Keratinocyte (primary cell): ENCODE measurements around the gene DLEC1. TPM values are rescaled to one million over a fixed set of nuclear protein-coding genes. Genes with fewer than 3 reads are reported as not detected.
"Not testable (repeated sequence)": the region's sequence is repeated elsewhere in the genome, so short reads cannot be mapped to it uniquely, and the experiment has no call there.

Source experiments
- DNase-seq: peaks from one replicate; pipeline ENCODE4 v3.0.0-alpha.2; 2011; ENCODE audit warnings: low read depth, missing footprints, low spot score
- FAIRE-seq: peaks from 2 replicates; lab custom pipeline; 2011; peaks lifted over from hg19 to GRCh38; lab: Jason Lieb, UNC
- H2AFZ ChIP-seq: 2 replicates; pipeline ENCODE4 v1.6.0; 2012; ENCODE audit warnings: low read length, control low read depth, inconsistent platforms; ENCODE audit not compliant: control insufficient read depth
- H3K27ac ChIP-seq: 2 replicates; pipeline ENCODE4 v1.5.1; 2011; ENCODE audit warnings: low read length; ENCODE audit not compliant: control insufficient read depth, insufficient read depth
- H3K27me3 ChIP-seq: 3 replicates; pipeline ENCODE4 v1.6.0; 2011; ENCODE audit warnings: low read length; ENCODE audit not compliant: control insufficient read depth, insufficient read depth; ENCODE audit errors: extremely low read depth
- H3K36me3 ChIP-seq, 2 experiments: 2 replicates in 1 of 2; 3 replicates in 1 of 2; pipeline ENCODE4 v1.5.1; 2011; ENCODE audit warnings: low read length in 2 of 2, mild to moderate bottlenecking in 1 of 2; ENCODE audit not compliant: control insufficient read depth in 2 of 2, insufficient read depth in 2 of 2; ENCODE audit errors: extremely low read depth in 1 of 2
- H3K4me1 ChIP-seq: 3 replicates; pipeline ENCODE4 v1.5.1; 2011; ENCODE audit warnings: low read length; ENCODE audit not compliant: control insufficient read depth, insufficient read depth; ENCODE audit errors: extremely low read depth
- H3K4me2 ChIP-seq: 3 replicates; pipeline ENCODE4 v1.6.0; 2011; ENCODE audit warnings: low read depth, low read length; ENCODE audit not compliant: control insufficient read depth, insufficient read depth; ENCODE audit errors: extremely low read depth
- H3K4me3 ChIP-seq, 3 experiments: fragments of 200-600 bp in 1 of 3; sonication (generic) in 1 of 3; 2 replicates in 2 of 3; 3 replicates in 1 of 3; pipeline ENCODE4 v1.5.1; 2011 to 2016; ENCODE audit warnings: low read length in 3 of 3, mild to moderate bottlenecking in 3 of 3, control low read depth in 2 of 3, inconsistent platforms in 1 of 3, low read depth in 1 of 3, mixed read lengths in 1 of 3, mixed run types in 1 of 3, moderate library complexity in 1 of 3; ENCODE audit not compliant: control insufficient read depth in 2 of 3, insufficient read depth in 2 of 3; ENCODE audit errors: extremely low read depth in 1 of 3
- H3K79me2 ChIP-seq: 2 replicates; pipeline ENCODE4 v1.6.0; 2012; ENCODE audit warnings: low read length; ENCODE audit not compliant: control insufficient read depth, insufficient read depth
- H3K9ac ChIP-seq: 3 replicates; pipeline ENCODE4 v1.6.0; 2011; ENCODE audit warnings: low read length; ENCODE audit not compliant: control insufficient read depth, insufficient read depth; ENCODE audit errors: extremely low read depth
- H3K9me1 ChIP-seq: 3 replicates; pipeline ENCODE4 v1.6.0; 2011; ENCODE audit warnings: low read length; ENCODE audit not compliant: control insufficient read depth, insufficient read depth; ENCODE audit errors: extremely low read depth
- H3K9me3 ChIP-seq: 2 replicates; pipeline ENCODE4 v1.5.1; 2012; ENCODE audit warnings: low read depth, low read length; ENCODE audit not compliant: control insufficient read depth
- H4K20me1 ChIP-seq: 3 replicates; pipeline ENCODE4 v1.6.0; 2011; ENCODE audit warnings: low read length; ENCODE audit not compliant: control insufficient read depth, insufficient read depth; ENCODE audit errors: extremely low read depth
- EZH2 ChIP-seq: IDR thresholded peaks from one replicate; pipeline ENCODE4 v1.6.1; 2012; ENCODE audit warnings: inconsistent platforms, mild to moderate bottlenecking, low read length, moderate library complexity
- dilution Hi-C: fragments of 300-500 bp; cut with MboI; formaldehyde crosslinking; loops from one replicate; pipeline ENCODE4 v1.7.0; 2020; ENCODE audit warnings: low sequenced_read_pairs; ENCODE audit not compliant: extremely low pct_ligation_motif_present
- polyA plus RNA-seq, 5 experiments: library from polyadenylated mRNA; depleted of rRNA in 3 of 5; stranded (reverse) in 3 of 5; stranded (forward) in 1 of 5; unstranded in 1 of 5; fragments of >200 nt; gene quantifications; 1 replicate in 1 of 5; 2 replicates in 3 of 5; 3 replicates in 1 of 5; pipeline versions ENCODE4 v1.2.1 to v1.2.3, GENCODE V29; 2011 to 2012; ENCODE audit warnings: missing spikeins in 2 of 5, low read depth in 1 of 5, low replicate concordance in 1 of 5
- TF ChIP-seq, protein P1 (sequence below), 3 experiments: IDR thresholded peaks in 1 of 3; conservative IDR thresholded peaks in 1 of 3; optimal IDR thresholded peaks in 1 of 3; 2 replicates in 2 of 3; 3 replicates in 1 of 3; pipeline versions ENCODE3 to v1.5.1; 2011; ENCODE audit warnings: low read length in 3 of 3, mild to moderate bottlenecking in 3 of 3, moderate library complexity in 2 of 3, control low read depth in 1 of 3, inconsistent platforms in 1 of 3; ENCODE audit not compliant: insufficient read depth in 2 of 3; ENCODE audit errors: extremely low read depth in 1 of 3

DLEC1 gene
- polyA plus RNA-seq, 1 donor (not counting 4 experiments of a cell fraction or from before 2014, with no cell fraction given) = not detected

- no peak for DNase-seq
- Histone ChIP-seq H3K4me1 (peaks cover 31% of the 10 kb centered on the region), H4K20me1 (no peaks in the 10 kb centered on the region), H3K9me3 (no peaks in the 10 kb centered on the region), H3K27ac (no peak overlapping the region), H3K79me2 (no peaks in the 10 kb centered on the region), H3K4me2 (no peak overlapping the region), H3K9ac (no peak overlapping the region), H2AFZ (no peak overlapping the region), H3K4me3 (no peak overlapping the region), H3K9me1 (no peaks in the 10 kb centered on the region), H3K27me3 (no peaks in the 10 kb centered on the region), H3K36me3 (no peaks in the 10 kb centered on the region)
- dilution Hi-C loops = no loop called here
- TF ChIP-seq, protein P1, sequence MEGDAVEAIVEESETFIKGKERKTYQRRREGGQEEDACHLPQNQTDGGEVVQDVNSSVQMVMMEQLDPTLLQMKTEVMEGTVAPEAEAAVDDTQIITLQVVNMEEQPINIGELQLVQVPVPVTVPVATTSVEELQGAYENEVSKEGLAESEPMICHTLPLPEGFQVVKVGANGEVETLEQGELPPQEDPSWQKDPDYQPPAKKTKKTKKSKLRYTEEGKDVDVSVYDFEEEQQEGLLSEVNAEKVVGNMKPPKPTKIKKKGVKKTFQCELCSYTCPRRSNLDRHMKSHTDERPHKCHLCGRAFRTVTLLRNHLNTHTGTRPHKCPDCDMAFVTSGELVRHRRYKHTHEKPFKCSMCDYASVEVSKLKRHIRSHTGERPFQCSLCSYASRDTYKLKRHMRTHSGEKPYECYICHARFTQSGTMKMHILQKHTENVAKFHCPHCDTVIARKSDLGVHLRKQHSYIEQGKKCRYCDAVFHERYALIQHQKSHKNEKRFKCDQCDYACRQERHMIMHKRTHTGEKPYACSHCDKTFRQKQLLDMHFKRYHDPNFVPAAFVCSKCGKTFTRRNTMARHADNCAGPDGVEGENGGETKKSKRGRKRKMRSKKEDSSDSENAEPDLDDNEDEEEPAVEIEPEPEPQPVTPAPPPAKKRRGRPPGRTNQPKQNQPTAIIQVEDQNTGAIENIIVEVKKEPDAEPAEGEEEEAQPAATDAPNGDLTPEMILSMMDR (optimal IDR thresholded peaks at IDR 0.05 in 1 of 3, IDR thresholded peaks at IDR 0.05 in 1 of 3, conservative IDR thresholded peaks at IDR 0.05 in 1 of 3; ENCODE audit: extremely low read depth in 1 of 3, insufficient read depth in 2 of 3, low read length in 3 of 3) = no peak
- no peak for TF ChIP-seq EZH2
- no peak for FAIRE-seq
Measured at GRCh38 chr3:38032328-38032865, 6.6 kb upstream of the DLEC1 start.

- H3K27ac ChIP-seq, H4K20me1 ChIP-seq, H2AFZ ChIP-seq, H3K9me3 ChIP-seq, H3K36me3 ChIP-seq, dilution Hi-C loops, FAIRE-seq, H3K4me3 ChIP-seq, H3K9me1 ChIP-seq, H3K9ac ChIP-seq, H3K79me2 ChIP-seq, H3K27me3 ChIP-seq, DNase-seq, H3K4me2 ChIP-seq: not testable (repeated sequence)
- peaks cover 30% of the 10 kb centered on the region for H3K4me1 ChIP-seq
Measured at GRCh38 chr3:38033586-38033985, 5.4 kb upstream of the DLEC1 start.

DNA sequence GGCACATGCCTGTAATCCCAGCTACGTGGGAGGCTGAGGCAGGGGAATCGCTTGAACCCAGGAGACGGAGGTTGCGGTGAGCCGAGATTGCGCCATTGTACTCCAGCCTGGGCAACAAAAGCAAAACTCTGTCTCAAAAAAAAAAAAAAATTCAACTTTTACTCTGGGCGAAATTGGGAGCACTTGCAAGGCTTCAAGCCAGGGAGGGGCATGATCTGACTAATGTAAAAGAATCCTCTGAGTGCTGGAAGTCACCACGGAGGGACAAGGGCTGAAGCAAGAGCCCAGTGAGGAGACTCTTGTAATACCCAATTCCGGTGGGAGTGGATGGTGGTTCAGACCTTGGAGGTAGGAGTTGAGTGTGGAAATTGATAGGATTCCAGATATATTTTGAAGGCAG is 4.7 kb upstream of the DLEC1 start:
- peaks cover 34% of the 10 kb centered on the region for H3K4me1 ChIP-seq
- H3K27me3 ChIP-seq, H2AFZ ChIP-seq, DNase-seq, H4K20me1 ChIP-seq, dilution Hi-C loops, FAIRE-seq, H3K4me3 ChIP-seq, H3K36me3 ChIP-seq, H3K9ac ChIP-seq, H3K27ac ChIP-seq, H3K9me1 ChIP-seq, H3K9me3 ChIP-seq, H3K79me2 ChIP-seq, H3K4me2 ChIP-seq: not testable (repeated sequence)
